ENCODE data around the gene SURF4. TPM values are rescaled to one million over a fixed set of nuclear protein-coding genes. Genes with fewer than 3 reads are reported as not detected.

SURF4 gene
- total RNA-seq, 1 donor from 2014 or later, result 243 TPM

Other genes with a start within 250 kb of the SURF4 start
- gene GBGT1, start 212.1 kb downstream of the SURF4 start, total RNA-seq, result 2.1 to 8.1 TPM (median 5.8 TPM) in 3 replicates
- not detected in 3 replicates for gene OBP2B, start 166.8 kb downstream of the SURF4 start, total RNA-seq
- 0.17 TPM in 1 of 3 replicates, not detected in the others for gene ABO, start 100.9 kb downstream of the SURF4 start, total RNA-seq
- 14.6 to 16.0 TPM (median 15.1 TPM) in 3 replicates for gene SURF6, start 39.9 kb downstream of the SURF4 start, total RNA-seq
- 24.6 to 27.8 TPM (median 26.0 TPM) in 3 replicates for gene MED22, start 27.9 kb downstream of the SURF4 start, total RNA-seq
- gene RPL7A, start 27.8 kb downstream of the SURF4 start, total RNA-seq, result 1,095 to 1,183 TPM (median 1,126 TPM) in 3 replicates
- 27.2 to 31.3 TPM (median 31.0 TPM) in 3 replicates for gene SURF1, start 19.6 kb downstream of the SURF4 start, total RNA-seq
- gene SURF2, start 19.5 kb downstream of the SURF4 start, total RNA-seq, result 12.5 to 13.3 TPM (median 13.2 TPM) in 3 replicates
- gene STKLD1, start 306 bp upstream of the SURF4 start, total RNA-seq, result 1.2 to 1.9 TPM (median 1.8 TPM) in 3 replicates
- 15.0 to 19.3 TPM (median 16.8 TPM) in 3 replicates for gene REXO4, start 42.0 kb upstream of the SURF4 start, total RNA-seq
- gene ADAMTS13, start 46.3 kb upstream of the SURF4 start, total RNA-seq, result 5.5 to 9.5 TPM (median 5.7 TPM) in 3 replicates
- gene CACFD1, start 83.9 kb upstream of the SURF4 start, total RNA-seq, result 14.4 to 22.3 TPM (median 18.8 TPM) in 3 replicates
- gene SLC2A6, start 103.0 kb upstream of the SURF4 start, total RNA-seq, result 5.4 to 13.7 TPM (median 13.2 TPM) in 3 replicates
- gene MYMK, start 148.9 kb upstream of the SURF4 start, total RNA-seq, result not detected in 3 replicates
- gene ADAMTSL2, start 158.6 kb upstream of the SURF4 start, total RNA-seq, result 0.15 to 0.31 TPM (median 0.23 TPM) in 3 replicates
- not detected in 3 replicates for gene FAM163B, start 233.3 kb upstream of the SURF4 start, total RNA-seq